Measurements from ENCODE around the gene TRIM31.

DNA sequence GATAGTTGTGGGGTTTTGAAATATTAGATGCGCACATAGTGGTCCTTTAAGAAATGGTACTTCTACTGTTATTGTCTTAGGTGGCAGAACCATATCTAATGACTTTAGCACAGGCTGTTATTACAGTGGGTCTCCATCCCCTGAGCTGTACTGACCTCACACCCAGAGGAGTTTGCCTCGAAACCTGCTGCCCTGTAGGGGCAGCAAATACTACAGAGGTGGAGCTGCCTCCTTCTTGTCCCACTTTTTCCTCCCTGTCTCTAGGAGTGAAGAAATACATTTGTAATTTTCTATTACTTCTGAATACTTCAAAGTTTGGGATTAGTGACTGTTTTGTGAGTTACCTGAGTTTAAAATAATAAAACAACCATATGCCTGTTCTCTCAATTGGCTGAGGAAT lies 8.2 kb downstream of the TRIM31 start:
- TF ChIP-seq POLR2A (IDR thresholded peaks at IDR 0.05) (no peak), EP300 (IDR thresholded peaks at IDR 0.05) (no peak)
- TF ChIP-seq, protein P1, sequence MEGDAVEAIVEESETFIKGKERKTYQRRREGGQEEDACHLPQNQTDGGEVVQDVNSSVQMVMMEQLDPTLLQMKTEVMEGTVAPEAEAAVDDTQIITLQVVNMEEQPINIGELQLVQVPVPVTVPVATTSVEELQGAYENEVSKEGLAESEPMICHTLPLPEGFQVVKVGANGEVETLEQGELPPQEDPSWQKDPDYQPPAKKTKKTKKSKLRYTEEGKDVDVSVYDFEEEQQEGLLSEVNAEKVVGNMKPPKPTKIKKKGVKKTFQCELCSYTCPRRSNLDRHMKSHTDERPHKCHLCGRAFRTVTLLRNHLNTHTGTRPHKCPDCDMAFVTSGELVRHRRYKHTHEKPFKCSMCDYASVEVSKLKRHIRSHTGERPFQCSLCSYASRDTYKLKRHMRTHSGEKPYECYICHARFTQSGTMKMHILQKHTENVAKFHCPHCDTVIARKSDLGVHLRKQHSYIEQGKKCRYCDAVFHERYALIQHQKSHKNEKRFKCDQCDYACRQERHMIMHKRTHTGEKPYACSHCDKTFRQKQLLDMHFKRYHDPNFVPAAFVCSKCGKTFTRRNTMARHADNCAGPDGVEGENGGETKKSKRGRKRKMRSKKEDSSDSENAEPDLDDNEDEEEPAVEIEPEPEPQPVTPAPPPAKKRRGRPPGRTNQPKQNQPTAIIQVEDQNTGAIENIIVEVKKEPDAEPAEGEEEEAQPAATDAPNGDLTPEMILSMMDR (IDR thresholded peaks at IDR 0.05): no peak
